Endometrium (tissue), 2 donors: ENCODE results near the gene EFNA4.

Source experiments
- FAIRE-seq: peaks from 2 replicates; lab custom pipeline; 2012; peaks lifted over from hg19 to GRCh38; lab: Jason Lieb, UNC
- donor health status: control.
- donor health status: control.

The EFNA4 gene, protein sequence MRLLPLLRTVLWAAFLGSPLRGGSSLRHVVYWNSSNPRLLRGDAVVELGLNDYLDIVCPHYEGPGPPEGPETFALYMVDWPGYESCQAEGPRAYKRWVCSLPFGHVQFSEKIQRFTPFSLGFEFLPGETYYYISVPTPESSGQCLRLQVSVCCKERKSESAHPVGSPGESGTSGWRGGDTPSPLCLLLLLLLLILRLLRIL

GRCh38 chr1:155063550-155064110 is at the start of gene EFNA4:
EFNA4 (plus strand) TSS chr1:155063740; CDS start chr1:155063824, 84 bp downstream.
- FAIRE-seq, result peak; percentile 4

DNA sequence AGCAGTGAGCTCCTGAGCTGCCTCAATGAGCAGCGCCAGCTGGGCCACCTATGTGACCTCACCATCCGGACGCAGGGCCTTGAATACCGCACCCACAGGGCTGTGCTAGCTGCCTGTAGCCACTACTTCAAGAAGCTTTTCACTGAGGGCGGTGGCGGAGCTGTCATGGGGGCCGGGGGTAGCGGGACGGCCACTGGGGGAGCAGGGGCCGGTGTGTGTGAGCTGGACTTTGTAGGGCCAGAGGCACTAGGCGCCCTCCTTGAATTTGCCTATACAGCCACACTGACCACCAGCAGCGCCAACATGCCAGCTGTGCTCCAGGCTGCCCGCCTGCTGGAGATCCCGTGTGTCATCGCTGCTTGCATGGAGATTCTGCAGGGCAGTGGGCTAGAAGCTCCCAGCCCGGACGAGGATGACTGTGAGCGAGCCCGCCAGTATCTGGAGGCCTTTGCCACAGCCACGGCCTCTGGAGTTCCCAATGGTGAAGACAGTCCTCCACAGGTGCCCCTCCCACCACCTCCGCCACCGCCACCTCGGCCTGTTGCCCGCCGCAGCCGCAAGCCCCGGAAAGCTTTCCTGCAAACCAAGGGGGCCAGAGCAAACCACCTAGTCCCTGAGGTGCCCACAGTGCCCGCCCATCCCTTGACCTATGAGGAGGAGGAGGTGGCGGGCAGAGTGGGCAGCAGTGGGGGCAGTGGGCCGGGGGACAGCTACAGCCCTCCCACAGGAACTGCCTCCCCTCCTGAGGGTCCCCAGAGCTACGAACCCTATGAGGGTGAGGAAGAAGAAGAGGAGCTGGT is 48.6 kb upstream of the EFNA4 start:
- no peak for FAIRE-seq

DNA sequence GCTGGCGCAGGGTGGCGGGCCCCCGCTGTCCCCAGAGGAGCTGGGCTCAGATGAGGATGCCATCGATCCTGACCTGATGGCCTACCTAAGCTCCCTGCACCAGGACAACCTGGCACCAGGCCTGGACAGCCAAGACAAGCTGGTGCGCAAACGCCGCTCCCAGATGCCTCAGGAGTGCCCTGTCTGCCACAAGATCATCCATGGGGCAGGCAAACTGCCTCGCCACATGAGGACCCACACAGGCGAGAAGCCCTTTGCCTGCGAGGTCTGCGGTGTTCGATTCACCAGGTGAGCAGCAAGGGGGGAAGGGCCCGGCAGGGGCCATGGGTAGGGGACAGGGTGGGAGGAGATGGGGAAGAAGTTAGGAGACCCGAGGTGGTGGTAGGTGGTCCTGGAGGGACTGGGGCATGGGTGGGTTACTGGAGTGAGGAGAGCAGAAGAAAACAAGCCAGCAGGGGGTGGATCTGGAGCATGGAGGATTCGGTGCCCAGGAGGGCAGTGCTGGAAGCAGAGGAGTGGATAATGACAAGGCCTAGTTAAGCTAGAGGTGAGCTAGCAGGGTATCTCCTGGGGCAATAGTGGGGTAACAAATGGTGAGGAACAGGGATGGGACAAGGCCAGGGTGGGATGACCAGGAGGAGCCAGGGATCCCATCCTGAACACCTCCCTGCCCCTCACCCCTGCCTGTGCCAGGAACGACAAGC is 47.9 kb upstream of the EFNA4 start:
- FAIRE-seq, result no peak

DNA sequence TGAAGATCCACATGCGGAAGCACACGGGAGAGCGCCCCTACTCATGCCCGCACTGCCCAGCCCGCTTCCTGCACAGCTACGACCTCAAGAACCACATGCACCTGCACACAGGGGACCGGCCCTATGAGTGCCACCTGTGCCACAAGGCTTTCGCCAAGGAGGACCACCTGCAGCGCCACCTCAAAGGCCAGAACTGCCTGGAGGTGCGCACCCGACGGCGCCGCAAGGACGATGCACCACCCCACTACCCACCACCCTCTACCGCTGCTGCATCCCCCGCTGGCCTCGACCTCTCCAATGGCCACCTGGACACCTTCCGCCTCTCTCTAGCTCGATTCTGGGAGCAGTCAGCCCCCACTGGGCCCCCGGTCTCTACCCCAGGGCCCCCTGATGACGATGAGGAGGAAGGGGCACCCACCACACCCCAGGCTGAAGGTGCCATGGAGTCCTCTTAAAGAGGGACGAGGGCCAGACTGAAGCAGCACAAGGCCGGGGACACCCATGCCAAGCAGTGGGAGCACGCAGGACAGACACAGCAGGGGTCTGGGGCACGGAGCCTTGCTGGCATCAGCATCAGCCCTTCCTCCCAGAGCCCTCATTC is 47.2 kb upstream of the EFNA4 start:
- FAIRE-seq, result no peak

DNA sequence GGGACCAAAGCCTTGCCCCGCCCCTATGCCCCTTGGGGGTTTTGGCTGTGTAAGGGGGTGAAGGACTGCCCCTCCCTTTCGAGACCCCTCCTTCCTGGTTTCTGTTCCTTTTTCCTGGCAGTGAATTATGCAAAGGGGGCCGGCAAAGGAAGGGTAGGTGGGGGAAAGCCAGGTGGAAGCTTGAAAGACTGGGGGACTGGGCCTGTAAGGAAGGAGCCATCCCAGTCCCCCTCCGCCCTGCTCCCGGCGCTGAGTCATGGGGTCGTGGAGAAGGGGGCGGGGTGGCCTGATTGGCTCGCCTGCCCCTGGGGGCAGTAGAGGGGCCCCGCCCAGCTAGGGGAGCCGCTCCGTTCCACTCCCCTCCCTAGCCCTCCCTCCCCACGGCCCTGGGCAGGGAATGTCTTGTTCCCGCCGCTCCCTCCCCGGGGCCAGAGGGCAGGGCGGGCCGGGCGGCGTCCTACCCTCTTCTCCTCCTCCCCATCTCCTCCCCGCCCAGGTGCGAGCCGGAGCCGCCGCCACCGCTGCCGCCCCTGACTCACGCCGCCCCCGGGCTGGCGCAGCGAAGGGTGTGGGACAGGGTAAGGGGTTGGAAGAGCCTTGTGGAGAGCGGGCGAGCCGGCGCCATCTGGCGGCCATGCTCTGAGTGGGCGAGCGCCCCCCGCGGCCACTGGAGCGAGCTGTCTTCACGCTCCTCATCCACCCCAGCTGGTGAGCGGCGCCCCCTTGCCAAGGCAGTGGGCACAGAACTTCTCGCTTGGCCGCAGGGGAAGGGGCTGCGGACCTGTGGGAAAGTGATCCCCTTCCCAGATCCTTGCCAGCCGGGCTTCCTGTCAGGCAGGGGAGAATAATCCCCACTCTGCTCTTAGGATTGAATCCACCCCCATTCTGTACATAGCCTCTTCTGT is 46.2 kb upstream of the EFNA4 start:
- no peak for FAIRE-seq

DNA sequence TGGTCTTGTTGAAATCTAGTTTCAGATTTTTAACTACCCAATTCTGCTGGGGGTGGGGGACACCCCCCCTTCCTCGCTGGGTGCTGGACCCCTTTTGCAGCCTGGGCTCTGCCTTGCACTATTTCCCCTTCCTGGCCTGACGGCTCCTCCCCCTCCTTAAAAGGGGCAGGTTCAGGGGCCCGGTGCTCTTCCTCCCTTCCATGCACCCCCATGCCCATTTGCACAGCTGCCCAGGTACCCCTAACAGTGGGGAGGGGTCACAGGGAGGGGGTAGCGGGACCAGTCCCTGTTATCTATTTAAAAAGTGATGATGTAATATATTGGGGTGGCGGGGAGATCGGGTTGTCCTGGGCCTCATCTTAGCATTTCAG is 45.6 kb upstream of the EFNA4 start:
- FAIRE-seq, result no peak

GRCh38 chr1:155018617-155019348 is 44.8 kb upstream of the EFNA4 start:
- no peak for FAIRE-seq

DNA sequence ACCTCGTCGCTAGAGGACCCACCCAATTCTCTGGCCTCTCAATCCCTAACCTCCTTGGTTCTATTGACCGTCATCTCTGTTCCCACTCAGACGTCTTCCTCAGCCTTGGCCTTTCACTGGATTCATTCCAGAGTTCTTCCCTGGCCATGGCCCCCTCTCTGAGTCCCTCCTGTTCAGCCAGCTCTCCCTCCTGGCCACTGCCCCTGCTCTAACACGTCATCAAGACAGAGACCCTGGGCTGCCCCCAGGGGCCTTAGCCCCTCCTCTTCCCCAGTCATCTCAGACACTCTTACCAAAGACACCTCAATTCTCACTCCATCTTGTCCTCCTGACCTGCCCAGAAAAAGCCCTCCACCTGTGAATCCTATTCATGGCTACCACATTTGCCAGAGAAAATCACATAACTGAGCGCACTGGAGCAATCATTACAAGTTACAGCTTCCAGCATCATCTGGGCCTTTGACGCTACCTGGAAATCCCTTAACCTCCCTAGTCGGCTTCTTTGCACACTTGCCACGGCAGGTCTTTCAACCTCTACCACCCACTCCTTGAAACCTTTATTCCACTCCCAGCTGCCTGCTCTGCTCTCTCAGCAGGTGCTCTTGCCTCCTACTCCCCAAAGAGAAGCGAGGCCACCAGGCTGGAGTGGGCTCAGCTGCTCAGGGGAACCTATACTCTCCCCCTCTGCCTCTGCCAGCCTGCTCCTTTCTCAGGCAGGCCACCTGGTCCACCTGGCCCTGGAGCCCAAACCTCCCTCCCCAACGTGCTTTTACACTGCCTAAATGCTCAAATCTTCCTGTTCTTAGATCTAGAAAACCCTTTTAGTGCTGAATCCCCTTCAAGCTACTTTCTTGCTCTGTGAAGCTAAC is 43.9 kb upstream of the EFNA4 start:
- FAIRE-seq, result no peak

DNA sequence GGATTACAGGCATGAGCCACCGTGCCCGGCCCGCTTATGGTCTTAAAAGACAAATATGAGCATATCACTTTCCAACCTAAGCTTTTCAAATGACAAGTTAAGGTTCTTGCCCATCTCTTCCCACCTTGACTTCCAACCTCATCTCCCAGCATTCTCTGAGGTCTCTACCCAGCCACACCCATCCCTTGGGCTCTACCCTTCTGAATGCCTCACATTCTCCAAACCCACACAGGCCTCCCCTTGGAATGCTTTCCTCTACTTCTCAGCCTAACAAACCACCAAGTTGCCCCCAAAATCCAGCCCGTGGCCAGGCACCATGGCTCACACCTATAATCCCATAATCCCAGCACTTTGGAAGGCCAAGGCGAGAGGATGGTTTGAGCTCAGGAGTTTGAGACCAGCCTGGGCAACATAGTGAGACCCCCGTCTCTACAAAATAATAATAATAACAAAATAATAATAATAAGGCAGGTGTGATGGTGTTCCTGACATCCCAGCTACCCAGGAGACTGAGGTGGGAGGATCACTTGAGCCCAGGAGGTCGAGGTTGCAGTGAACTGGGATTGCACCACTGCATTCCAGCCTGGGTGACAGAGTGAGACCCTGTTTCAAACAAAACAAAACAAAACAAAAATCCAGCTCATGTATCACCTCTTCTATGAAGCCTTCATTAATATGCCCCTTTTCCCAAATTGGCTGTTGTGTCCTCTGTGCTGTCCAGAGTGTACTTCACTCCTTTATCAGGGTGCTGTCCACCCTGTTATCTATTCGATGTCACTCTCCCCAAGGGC is 41.2 kb upstream of the EFNA4 start:
- no peak for FAIRE-seq

GRCh38 chr1:155022927-155023236 is 40.7 kb upstream of the EFNA4 start:
- FAIRE-seq, result no peak

DNA sequence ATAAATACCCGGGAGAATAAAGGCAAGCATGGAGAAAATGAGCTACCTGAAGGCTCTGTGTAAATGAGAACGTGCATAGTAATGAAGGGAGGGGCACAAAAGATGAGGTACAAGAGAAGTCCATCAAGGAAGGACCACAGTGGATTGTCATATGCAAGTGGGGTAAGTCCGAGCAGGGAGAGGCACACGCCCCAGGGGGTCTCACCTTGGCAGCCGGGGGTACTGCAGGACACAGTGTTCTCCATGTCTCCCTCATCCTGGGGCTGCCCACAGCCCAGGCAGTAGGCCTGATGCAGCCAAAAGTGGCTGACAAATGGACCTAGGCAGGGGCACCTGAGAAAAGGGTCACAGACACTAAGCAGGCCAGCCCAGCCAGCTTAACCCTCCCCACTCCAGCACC is 39.9 kb upstream of the EFNA4 start:
- FAIRE-seq, result no peak

DNA sequence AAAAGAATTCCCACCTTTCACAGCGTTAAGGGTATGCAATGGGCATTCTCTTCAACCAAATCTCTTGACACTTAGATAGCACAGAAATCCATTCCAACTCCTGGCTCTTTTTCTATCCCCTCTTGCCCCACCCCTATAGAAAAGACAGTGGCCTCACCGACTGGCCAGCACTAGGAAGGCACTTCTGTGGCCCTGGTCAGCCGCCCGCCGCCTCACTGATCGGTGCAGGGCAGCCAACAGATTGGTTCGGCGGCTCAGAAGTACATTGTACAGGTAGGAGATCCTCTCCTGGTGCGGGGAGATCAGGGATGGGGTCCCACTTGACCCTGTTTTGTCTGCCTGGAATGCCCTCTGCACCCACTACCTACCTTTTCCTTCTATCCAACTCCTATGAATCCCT is 39.2 kb upstream of the EFNA4 start:
- no peak for FAIRE-seq

DNA sequence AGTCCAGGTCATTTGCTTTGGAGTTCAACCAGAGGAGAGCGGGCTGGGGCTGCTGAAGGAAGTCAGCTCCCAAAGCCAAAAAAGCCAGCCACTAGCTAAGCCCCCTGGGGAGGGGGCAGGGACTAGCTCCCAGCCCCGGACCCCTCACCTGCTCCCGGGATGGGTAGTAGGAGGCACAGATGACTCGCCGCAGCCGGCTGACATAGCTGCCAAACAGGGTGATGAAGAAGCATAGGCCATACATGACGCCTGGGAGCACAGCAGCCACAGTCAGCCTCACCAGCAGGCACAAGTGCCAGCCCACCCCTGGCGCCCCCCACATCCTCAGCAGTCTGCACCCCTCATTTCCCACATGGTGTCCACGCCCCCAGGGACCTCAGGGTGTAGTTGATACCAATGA is 37.4 kb upstream of the EFNA4 start:
- no peak for FAIRE-seq

- FAIRE-seq, result no peak
Observed at GRCh38 chr1:155026588-155026987, 37.0 kb upstream of the EFNA4 start.

GRCh38 chr1:155029513-155030242 is 33.9 kb upstream of the EFNA4 start:
- FAIRE-seq, result no peak

DNA sequence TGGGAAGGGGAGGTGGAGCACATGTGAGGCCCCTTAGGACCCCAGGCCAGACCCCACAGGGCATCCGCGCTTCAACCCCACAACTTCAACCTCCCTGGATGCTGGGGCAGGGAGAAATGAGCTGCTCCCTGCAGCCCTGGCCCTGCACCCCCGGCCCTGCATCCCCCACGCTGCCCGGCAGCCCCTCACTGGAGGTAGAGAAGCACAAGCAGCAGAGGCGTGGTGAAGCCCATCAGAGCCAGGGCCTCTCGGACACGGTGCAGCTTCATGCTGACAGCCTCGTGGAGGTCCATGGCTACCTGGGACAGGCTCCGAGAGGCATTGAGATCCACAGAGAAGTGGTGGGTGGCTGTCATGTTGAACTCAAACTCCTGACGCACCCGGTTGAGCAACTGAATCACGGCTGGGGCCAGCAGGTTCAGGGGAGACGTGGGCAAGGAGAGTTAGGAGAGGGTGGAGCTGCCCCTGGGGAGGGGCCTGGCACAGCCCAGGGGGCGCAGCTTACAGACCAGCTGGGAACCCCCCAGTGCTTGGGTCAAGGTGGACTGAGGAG is 33.2 kb upstream of the EFNA4 start:
- FAIRE-seq, result no peak

GRCh38 chr1:155030899-155031298 is 32.6 kb upstream of the EFNA4 start:
- no peak for FAIRE-seq

DNA sequence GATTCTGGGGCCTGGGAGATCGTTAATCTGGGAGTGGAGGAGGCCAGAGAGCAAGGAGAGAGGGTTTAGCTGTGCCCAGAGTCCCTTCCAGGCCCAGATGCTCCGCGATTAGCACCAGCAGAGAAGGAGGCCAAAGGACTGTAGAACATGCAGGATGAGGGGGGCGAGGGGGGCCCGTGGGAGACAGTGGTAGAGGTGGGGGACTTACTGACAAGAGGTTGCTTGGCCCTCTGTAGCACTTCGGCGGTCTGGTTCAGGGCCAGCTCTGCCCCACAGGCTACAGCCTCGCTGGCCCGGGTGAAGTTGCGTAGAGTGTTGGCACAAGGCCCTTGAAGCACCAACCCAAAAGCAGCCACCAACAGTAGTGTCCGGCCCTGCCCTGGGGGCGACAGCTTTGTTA is 30.7 kb upstream of the EFNA4 start:
- FAIRE-seq, result no peak
